Activated naive CD4-positive, alpha-beta T cell treated with anti-CD3 and anti-CD28 coated beads, Interleukin-2, amount 10 ng/mL, durations not matched to agents 7 days and 5 days (primary cell): ENCODE measurements around the gene STX8.
"Not testable (repeated sequence)": the region's sequence is repeated elsewhere in the genome, so short reads cannot be mapped to it uniquely, and the experiment has no call there.

ENCODE experiments used
- CTCF ChIA-PET: fragments of 350-600 bp; sonication (Branson Sonifier 250); formaldehyde crosslinking; loops from one replicate; lab custom pipeline; 2021; ENCODE audit warnings: antibody characterized with exemption; lab: Charles Lee
- DNase-seq: peaks from one replicate; pipeline ENCODE4 v3.0.0-alpha.2; 2020
- H3K27ac Mint-ChIP-seq: one replicate; pipeline ENCODE4 v1.8.0; 2021; ENCODE audit warnings: mild to moderate bottlenecking, moderate library complexity, mixed read lengths
- H3K27me3 Mint-ChIP-seq: one replicate; pipeline ENCODE4 v1.8.0; 2021; ENCODE audit warnings: mild to moderate bottlenecking, mixed read lengths
- H3K36me3 Mint-ChIP-seq: one replicate; pipeline ENCODE4 v1.8.0; 2021; ENCODE audit warnings: mixed read lengths
- H3K4me1 Mint-ChIP-seq: one replicate; pipeline ENCODE4 v1.8.0; 2021; ENCODE audit warnings: mixed read lengths
- H3K4me3 Mint-ChIP-seq: one replicate; pipeline ENCODE4 v1.8.0; 2021; ENCODE audit warnings: mild to moderate bottlenecking, moderate library complexity, mixed read lengths
- H3K9me3 Mint-ChIP-seq: one replicate; pipeline ENCODE4 v1.8.0; 2021; ENCODE audit warnings: mixed read lengths

STX8 gene

DNA sequence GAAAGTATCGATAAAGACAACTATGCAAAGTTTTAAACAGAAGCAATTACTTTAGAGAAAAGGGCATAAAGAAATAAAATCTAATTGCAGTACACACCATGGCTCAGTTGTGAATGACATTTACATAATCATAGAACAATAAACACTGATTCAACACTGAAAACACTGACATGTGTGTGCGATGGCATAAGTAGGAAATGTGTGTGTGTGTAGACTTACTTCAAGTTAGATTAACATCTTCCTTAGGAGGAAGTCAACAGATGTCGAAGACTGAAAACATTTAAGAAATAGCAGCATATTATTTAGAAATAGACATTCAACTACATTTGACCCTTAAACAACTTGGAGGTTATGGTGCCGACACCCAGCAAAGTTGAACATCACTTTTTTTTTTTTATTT is 172.4 kb downstream of the STX8 start:
- Mint-ChIP-seq H3K36me3 (no peaks in the 10 kb centered on the region), H3K4me1 (no peaks in the 10 kb centered on the region), H3K9me3 (no peaks in the 10 kb centered on the region), H3K27me3 (no peaks in the 10 kb centered on the region), H3K4me3 (no peak overlapping the region), H3K27ac (no peak overlapping the region)
- no peak for DNase-seq
- CTCF ChIA-PET = interaction anchor here (0.6 to 2.7 kb wide), 3 partner anchors 66 to 146 kb away, joined by 3 to 15 read pairs (median 3); no protein-coding TSS in a partner anchor

DNA sequence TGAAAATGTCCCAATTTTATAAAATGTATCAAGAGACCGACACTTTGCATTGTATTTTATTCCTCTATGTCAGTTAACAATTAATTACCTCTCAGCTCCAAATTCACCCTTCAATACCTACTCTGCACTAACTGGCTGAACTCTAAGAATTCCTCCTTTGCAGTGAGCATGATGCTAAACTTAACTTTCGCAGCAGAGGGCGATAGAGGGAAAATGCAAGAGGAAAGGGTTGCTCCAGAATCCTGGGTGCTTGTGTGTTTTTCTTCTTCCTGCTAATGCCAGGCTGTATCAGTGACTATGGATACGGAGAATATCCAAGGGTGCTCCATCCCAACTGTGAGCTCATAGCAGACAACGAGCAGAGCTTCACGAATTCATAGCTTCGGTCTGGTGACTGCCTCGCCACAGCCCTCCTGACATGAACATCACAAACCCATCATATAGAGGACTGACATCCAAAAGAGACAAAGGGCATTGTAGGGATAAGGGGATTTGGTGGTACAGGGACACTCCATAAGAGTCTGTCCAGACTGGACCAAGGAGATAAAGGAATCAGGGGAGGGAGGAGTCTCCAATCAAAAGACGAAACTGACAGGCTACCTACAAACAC is 172.9 kb downstream of the STX8 start:
- Mint-ChIP-seq H3K4me3 (no peak overlapping the region), H3K27me3 (no peaks in the 10 kb centered on the region), H3K4me1 (no peaks in the 10 kb centered on the region), H3K9me3 (no peaks in the 10 kb centered on the region), H3K27ac (no peak overlapping the region), H3K36me3 (no peaks in the 10 kb centered on the region)
- DNase-seq = peak; percentile 62
- CTCF ChIA-PET = interaction anchor here (0.7 to 2.7 kb wide), 3 partner anchors 10 to 119 kb away, joined by 3 to 15 read pairs (median 3); no protein-coding TSS in a partner anchor

DNA sequence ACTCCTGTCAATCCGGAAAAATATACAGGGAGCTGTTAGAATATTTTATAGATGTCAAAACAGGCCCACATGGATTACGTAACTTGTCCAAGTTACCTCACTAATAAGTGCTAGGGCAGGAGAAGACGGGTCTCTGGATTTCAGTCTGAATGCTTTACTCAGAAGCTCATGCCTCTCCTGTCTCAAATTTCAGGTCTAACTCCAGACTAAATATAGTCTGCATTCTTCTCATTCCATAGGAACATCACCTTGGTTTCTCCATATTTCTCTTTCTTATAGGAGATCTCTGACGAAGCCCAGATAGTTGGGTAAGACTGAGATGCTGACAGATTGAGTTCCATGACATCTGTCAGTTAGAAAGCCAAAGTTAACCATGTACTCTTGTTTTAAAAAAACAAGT is 174.2 kb downstream of the STX8 start:
- no peaks in the 10 kb centered on the region for H3K9me3 Mint-ChIP-seq
- H3K4me3 Mint-ChIP-seq = no peak overlapping the region
- no peak overlapping the region for H3K27ac Mint-ChIP-seq
- CTCF ChIA-PET = interaction anchor here (2.7 kb wide), 1 partner anchor 121 kb away, joined by 15 read pairs; no protein-coding TSS in a partner anchor
- no peak for DNase-seq
- H3K36me3 Mint-ChIP-seq = no peaks in the 10 kb centered on the region
- H3K4me1 Mint-ChIP-seq = no peaks in the 10 kb centered on the region
- no peaks in the 10 kb centered on the region for H3K27me3 Mint-ChIP-seq

- no peaks in the 10 kb centered on the region for H3K4me1 Mint-ChIP-seq
- no peak overlapping the region for H3K27ac Mint-ChIP-seq
- no peak overlapping the region for H3K4me3 Mint-ChIP-seq
- CTCF ChIA-PET = no interaction called here
- no peaks in the 10 kb centered on the region for H3K27me3 Mint-ChIP-seq
- H3K36me3 Mint-ChIP-seq = peaks cover 11% of the 10 kb centered on the region
- peaks cover 14% of the 10 kb centered on the region for H3K9me3 Mint-ChIP-seq
- no peak for DNase-seq
These were observed 186.5 kb downstream of the STX8 start for GRCh38 chr17:9389111-9389527.

- no peak overlapping the region for H3K27ac Mint-ChIP-seq
- H3K4me1 Mint-ChIP-seq = no peaks in the 10 kb centered on the region
- peaks cover 1% of the 10 kb centered on the region for H3K36me3 Mint-ChIP-seq
- no peaks in the 10 kb centered on the region for H3K9me3 Mint-ChIP-seq
- H3K27me3 Mint-ChIP-seq = no peaks in the 10 kb centered on the region
- CTCF ChIA-PET = interaction anchor here (1.4 kb wide), 1 partner anchor 8 kb away, joined by 3 read pairs; no protein-coding TSS in a partner anchor
- no peak for DNase-seq
- H3K4me3 Mint-ChIP-seq = no peak overlapping the region
These were observed 189.2 kb downstream of the STX8 start for GRCh38 chr17:9386401-9386800.

GRCh38 chr17:9383826-9384225 is 191.8 kb downstream of the STX8 start:
- Mint-ChIP-seq H3K9me3 (no peaks in the 10 kb centered on the region), H3K4me1 (no peaks in the 10 kb centered on the region), H3K27me3 (no peaks in the 10 kb centered on the region), H3K27ac (no peak overlapping the region), H3K4me3 (no peak overlapping the region), H3K36me3 (no peaks in the 10 kb centered on the region)
- no peak for DNase-seq
- CTCF ChIA-PET = no interaction called here

GRCh38 chr17:9382626-9383025 is 193.0 kb downstream of the STX8 start:
- H3K36me3 Mint-ChIP-seq = no peaks in the 10 kb centered on the region
- H3K27ac Mint-ChIP-seq = no peak overlapping the region
- no peaks in the 10 kb centered on the region for H3K4me1 Mint-ChIP-seq
- DNase-seq = no peak
- CTCF ChIA-PET = no interaction called here
- no peak overlapping the region for H3K4me3 Mint-ChIP-seq
- H3K9me3 Mint-ChIP-seq = no peaks in the 10 kb centered on the region
- H3K27me3 Mint-ChIP-seq = no peaks in the 10 kb centered on the region

- H3K4me1 Mint-ChIP-seq = no peaks in the 10 kb centered on the region
- no peaks in the 10 kb centered on the region for H3K27me3 Mint-ChIP-seq
- H3K27ac Mint-ChIP-seq = no peak overlapping the region
- no peak for DNase-seq
- H3K4me3 Mint-ChIP-seq = no peak overlapping the region
- H3K36me3 Mint-ChIP-seq = peaks cover 5% of the 10 kb centered on the region
- CTCF ChIA-PET = no interaction called here
- H3K9me3 Mint-ChIP-seq = no peaks in the 10 kb centered on the region
These were observed 194.6 kb downstream of the STX8 start for GRCh38 chr17:9381068-9381467.

DNA sequence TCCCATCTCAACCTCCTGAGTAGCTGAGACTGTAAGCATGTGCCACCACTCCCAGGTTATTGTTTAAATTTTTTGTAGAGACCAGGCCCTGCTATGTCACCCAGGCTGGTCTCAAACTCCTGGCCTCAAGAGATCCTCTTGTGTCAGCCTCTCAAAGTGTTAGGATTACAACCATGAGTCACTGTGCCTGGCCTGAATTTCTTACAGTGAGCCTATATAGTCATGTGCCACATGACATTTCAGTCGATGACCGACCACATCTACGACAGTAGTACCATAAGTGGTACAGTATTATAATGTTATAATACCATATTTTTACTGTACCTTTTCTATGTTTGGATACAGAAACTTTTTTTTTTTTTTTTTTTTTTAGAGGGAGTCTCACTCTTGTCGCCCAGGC is 195.3 kb downstream of the STX8 start:
- peaks cover 8% of the 10 kb centered on the region for H3K36me3 Mint-ChIP-seq
- no peaks in the 10 kb centered on the region for H3K4me1 Mint-ChIP-seq
- CTCF ChIA-PET = no interaction called here
- H3K27me3 Mint-ChIP-seq = no peaks in the 10 kb centered on the region
- H3K4me3 Mint-ChIP-seq = no peak overlapping the region
- H3K9me3 Mint-ChIP-seq = no peaks in the 10 kb centered on the region
- H3K27ac Mint-ChIP-seq = no peak overlapping the region
- no peak for DNase-seq

GRCh38 chr17:9376177-9376576 is 199.4 kb downstream of the STX8 start:
- DNase-seq, H3K9me3 Mint-ChIP-seq, CTCF ChIA-PET, H3K27me3 Mint-ChIP-seq, H3K4me3 Mint-ChIP-seq, H3K4me1 Mint-ChIP-seq, H3K36me3 Mint-ChIP-seq, H3K27ac Mint-ChIP-seq: not testable (repeated sequence)

DNA sequence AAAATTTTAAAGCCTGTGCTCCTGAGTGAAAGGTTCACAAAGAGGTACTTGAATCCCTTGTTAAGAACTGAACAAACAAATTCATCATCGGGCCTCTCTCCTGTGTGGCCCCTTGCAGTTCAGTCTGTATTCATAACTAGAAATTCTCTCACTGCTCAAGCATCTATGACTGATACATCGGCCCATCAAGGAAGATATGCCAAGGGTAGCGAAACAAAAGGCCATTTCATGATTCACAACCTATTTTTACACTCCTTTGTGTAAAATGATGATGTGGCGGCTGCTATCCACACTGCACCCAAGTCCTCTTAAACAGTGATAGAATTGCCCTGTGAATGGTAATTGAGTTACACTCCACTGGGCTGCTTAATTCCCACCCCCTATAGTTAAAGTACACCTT is 204.6 kb downstream of the STX8 start:
- H3K4me1 Mint-ChIP-seq = no peaks in the 10 kb centered on the region
- H3K27me3 Mint-ChIP-seq = no peaks in the 10 kb centered on the region
- no peaks in the 10 kb centered on the region for H3K9me3 Mint-ChIP-seq
- no peak for DNase-seq
- CTCF ChIA-PET = no interaction called here
- H3K27ac Mint-ChIP-seq = no peak overlapping the region
- H3K36me3 Mint-ChIP-seq = peaks cover 3% of the 10 kb centered on the region
- H3K4me3 Mint-ChIP-seq = no peak overlapping the region

GRCh38 chr17:9370467-9370866 is 205.2 kb downstream of the STX8 start:
- H3K4me1 Mint-ChIP-seq = no peaks in the 10 kb centered on the region
- H3K9me3 Mint-ChIP-seq = no peaks in the 10 kb centered on the region
- H3K27me3 Mint-ChIP-seq = no peaks in the 10 kb centered on the region
- CTCF ChIA-PET = no interaction called here
- H3K27ac Mint-ChIP-seq = no peak overlapping the region
- H3K36me3 Mint-ChIP-seq = no peaks in the 10 kb centered on the region
- no peak overlapping the region for H3K4me3 Mint-ChIP-seq
- no peak for DNase-seq

DNA sequence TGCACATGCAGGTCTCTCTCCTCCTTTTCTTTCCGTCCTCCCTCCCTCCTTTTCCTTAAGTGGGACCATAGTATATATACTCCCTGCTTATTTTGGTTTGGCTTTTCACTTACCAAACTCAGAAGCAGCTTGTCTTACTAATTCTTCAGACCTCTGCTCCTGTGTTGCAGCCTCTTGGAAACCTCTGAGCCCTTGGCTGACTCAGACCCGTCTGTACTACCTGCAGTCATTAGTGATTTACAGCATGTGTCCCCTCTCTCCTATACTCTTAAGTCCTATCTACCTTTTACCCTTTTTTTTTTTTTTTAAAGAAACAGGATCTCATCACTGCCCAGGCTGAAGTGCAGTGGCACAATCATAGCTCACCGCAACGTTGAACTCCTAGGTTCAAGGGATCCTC is 207.0 kb downstream of the STX8 start:
- H3K9me3 Mint-ChIP-seq = no peaks in the 10 kb centered on the region

GRCh38 chr17:9367156-9367555 is 208.5 kb downstream of the STX8 start:
- Mint-ChIP-seq H3K4me1 (no peaks in the 10 kb centered on the region), H3K27me3 (no peaks in the 10 kb centered on the region), H3K4me3 (no peak overlapping the region), H3K27ac (no peak overlapping the region), H3K9me3 (no peaks in the 10 kb centered on the region), H3K36me3 (no peaks in the 10 kb centered on the region)
- no peak for DNase-seq
- CTCF ChIA-PET = no interaction called here

More for the DNA sequence above, 207.0 kb downstream of the STX8 start:
- DNase-seq = no peak
- Mint-ChIP-seq H3K4me3 (no peak overlapping the region), H3K36me3 (no peaks in the 10 kb centered on the region), H3K27ac (no peak overlapping the region), H3K27me3 (no peaks in the 10 kb centered on the region), H3K4me1 (no peaks in the 10 kb centered on the region)
- CTCF ChIA-PET = no interaction called here

GRCh38 chr17:9364837-9365430 is 210.7 kb downstream of the STX8 start:
- H3K27ac Mint-ChIP-seq = no peak overlapping the region

More at GRCh38 chr17:9364837-9365430, 210.7 kb downstream of the STX8 start:
- no peaks in the 10 kb centered on the region for H3K27me3 Mint-ChIP-seq
- no peak for DNase-seq
- no peak overlapping the region for H3K4me3 Mint-ChIP-seq
- CTCF ChIA-PET = no interaction called here
- H3K4me1 Mint-ChIP-seq = no peaks in the 10 kb centered on the region
- no peaks in the 10 kb centered on the region for H3K36me3 Mint-ChIP-seq
- H3K9me3 Mint-ChIP-seq = no peaks in the 10 kb centered on the region
